Liver (tissue), 3 donors: ENCODE data around the gene NFATC2.

ENCODE experiments used
- TAF1 ChIP-seq: conservative IDR thresholded peaks from 2 replicates; pipeline ENCODE4 v1.6.1; 2016; ENCODE audit warnings: antibody characterized with exemption, mild to moderate bottlenecking
- YY1 ChIP-seq: IDR thresholded peaks from 2 replicates; pipeline ENCODE4 v1.6.1; 2016; ENCODE audit warnings: antibody characterized with exemption, mild to moderate bottlenecking
- TF ChIP-seq, protein P1 (sequence below): fragments of 150-350 bp; IDR thresholded peaks from 2 replicates; pipeline ENCODE4 v1.5.1; 2017; ENCODE audit warnings: improper control_type of control experiment, low read depth, low read length; ENCODE audit not compliant: missing input control
- TF ChIP-seq, protein P2 (sequence below): IDR thresholded peaks from 2 replicates; pipeline ENCODE4 v1.6.1; 2016; ENCODE audit warnings: antibody characterized with exemption
- TF ChIP-seq, protein P3 (sequence below): IDR thresholded peaks from 2 replicates; pipeline ENCODE4 v1.6.1; 2016; ENCODE audit warnings: antibody characterized with exemption, mild to moderate bottlenecking
- donor health status: healthy.
- donor health status: healthy.

DNA sequence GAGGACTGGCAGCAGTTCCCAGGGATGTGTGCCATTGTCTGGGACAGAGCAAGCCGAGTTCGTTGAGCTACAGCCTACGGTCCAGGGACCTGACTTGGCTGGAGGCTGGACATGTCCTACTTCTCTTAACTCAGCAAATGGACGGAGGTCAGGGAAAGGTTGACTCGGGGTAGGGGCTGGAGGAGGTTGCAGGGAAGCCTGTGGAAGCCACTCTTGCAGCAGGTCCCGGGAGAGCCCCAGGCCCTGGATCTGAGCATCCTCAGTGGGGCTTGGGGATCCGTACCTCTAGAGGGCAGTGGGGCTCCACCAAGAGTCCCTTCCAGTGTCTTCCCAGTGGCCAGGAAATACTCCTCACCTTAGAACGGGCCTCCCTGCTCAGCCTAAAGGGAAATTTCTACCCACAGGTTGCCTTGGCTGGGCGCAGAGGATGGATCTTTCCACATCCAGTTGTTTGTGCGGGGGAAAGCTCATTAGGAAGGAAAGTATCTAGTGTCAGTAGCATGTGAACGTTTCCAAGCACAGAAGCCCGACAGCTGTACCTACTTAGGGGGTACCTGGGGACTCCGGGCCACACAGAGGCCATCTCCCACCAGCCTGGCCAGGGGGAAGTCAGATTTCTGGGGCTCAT, 170.2 kb downstream of the NFATC2 start:
- TF ChIP-seq, protein P1, sequence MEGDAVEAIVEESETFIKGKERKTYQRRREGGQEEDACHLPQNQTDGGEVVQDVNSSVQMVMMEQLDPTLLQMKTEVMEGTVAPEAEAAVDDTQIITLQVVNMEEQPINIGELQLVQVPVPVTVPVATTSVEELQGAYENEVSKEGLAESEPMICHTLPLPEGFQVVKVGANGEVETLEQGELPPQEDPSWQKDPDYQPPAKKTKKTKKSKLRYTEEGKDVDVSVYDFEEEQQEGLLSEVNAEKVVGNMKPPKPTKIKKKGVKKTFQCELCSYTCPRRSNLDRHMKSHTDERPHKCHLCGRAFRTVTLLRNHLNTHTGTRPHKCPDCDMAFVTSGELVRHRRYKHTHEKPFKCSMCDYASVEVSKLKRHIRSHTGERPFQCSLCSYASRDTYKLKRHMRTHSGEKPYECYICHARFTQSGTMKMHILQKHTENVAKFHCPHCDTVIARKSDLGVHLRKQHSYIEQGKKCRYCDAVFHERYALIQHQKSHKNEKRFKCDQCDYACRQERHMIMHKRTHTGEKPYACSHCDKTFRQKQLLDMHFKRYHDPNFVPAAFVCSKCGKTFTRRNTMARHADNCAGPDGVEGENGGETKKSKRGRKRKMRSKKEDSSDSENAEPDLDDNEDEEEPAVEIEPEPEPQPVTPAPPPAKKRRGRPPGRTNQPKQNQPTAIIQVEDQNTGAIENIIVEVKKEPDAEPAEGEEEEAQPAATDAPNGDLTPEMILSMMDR, result peak; percentile 79
- TF ChIP-seq TAF1 (no peak), YY1 (no peak)
- TF ChIP-seq, protein P2, sequence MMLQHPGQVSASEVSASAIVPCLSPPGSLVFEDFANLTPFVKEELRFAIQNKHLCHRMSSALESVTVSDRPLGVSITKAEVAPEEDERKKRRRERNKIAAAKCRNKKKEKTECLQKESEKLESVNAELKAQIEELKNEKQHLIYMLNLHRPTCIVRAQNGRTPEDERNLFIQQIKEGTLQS, result no peak
- TF ChIP-seq, protein P3, sequence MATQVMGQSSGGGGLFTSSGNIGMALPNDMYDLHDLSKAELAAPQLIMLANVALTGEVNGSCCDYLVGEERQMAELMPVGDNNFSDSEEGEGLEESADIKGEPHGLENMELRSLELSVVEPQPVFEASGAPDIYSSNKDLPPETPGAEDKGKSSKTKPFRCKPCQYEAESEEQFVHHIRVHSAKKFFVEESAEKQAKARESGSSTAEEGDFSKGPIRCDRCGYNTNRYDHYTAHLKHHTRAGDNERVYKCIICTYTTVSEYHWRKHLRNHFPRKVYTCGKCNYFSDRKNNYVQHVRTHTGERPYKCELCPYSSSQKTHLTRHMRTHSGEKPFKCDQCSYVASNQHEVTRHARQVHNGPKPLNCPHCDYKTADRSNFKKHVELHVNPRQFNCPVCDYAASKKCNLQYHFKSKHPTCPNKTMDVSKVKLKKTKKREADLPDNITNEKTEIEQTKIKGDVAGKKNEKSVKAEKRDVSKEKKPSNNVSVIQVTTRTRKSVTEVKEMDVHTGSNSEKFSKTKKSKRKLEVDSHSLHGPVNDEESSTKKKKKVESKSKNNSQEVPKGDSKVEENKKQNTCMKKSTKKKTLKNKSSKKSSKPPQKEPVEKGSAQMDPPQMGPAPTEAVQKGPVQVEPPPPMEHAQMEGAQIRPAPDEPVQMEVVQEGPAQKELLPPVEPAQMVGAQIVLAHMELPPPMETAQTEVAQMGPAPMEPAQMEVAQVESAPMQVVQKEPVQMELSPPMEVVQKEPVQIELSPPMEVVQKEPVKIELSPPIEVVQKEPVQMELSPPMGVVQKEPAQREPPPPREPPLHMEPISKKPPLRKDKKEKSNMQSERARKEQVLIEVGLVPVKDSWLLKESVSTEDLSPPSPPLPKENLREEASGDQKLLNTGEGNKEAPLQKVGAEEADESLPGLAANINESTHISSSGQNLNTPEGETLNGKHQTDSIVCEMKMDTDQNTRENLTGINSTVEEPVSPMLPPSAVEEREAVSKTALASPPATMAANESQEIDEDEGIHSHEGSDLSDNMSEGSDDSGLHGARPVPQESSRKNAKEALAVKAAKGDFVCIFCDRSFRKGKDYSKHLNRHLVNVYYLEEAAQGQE, result no peak
